Epithelial cell of proximal tubule (primary cell): Measurements from ENCODE around the gene CD163L1. TPM values are rescaled to one million over a fixed set of nuclear protein-coding genes. Genes with fewer than 3 reads are reported as not detected.

Experiments
- DNase-seq: peaks from one replicate; pipeline ENCODE4 v3.0.0-alpha.2; 2011; ENCODE audit warnings: low read depth
- H3K4me3 ChIP-seq: 2 replicates; pipeline ENCODE4 v1.5.1; 2011; ENCODE audit warnings: low read depth, mild to moderate bottlenecking, low read length
- total RNA-seq: library from RNA; depleted of rRNA; stranded (reverse); fragments of >200 nt; gene quantifications from 2 replicates; pipeline ENCODE4 v1.2.3, GENCODE V29; 2015
- TF ChIP-seq, protein P1 (sequence below): conservative IDR thresholded peaks from 2 replicates; pipeline ENCODE4 v1.5.1; 2012; ENCODE audit warnings: low read depth, mild to moderate bottlenecking, low read length

The CD163L1 gene
- 0.12 and 1.7 TPM in 2 replicates for total RNA-seq

DNA sequence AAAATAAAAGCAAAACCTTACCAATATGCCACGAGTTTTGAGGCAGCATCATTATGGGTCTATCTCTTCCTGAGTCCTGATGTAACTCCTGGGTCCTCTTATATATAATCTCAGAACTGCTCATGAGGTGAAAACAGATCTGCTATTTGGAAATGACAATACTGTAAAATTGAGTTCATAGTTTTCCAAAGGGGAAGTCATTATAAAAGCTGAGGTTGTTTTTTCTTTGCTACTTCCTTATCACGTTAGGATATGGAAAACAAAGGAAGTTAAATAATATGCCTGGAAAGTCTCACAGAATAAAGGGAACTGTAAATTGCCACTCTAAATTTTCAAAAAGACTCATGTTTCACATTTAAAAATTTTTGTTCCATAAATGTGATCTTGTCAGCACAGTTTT is at the start of gene CD163L1:
CD163L1 (minus strand) TSS at position 78 of the 400 bp plus-strand sequence; CDS start at position 52, 26 bp downstream.
- TF ChIP-seq, protein P1, sequence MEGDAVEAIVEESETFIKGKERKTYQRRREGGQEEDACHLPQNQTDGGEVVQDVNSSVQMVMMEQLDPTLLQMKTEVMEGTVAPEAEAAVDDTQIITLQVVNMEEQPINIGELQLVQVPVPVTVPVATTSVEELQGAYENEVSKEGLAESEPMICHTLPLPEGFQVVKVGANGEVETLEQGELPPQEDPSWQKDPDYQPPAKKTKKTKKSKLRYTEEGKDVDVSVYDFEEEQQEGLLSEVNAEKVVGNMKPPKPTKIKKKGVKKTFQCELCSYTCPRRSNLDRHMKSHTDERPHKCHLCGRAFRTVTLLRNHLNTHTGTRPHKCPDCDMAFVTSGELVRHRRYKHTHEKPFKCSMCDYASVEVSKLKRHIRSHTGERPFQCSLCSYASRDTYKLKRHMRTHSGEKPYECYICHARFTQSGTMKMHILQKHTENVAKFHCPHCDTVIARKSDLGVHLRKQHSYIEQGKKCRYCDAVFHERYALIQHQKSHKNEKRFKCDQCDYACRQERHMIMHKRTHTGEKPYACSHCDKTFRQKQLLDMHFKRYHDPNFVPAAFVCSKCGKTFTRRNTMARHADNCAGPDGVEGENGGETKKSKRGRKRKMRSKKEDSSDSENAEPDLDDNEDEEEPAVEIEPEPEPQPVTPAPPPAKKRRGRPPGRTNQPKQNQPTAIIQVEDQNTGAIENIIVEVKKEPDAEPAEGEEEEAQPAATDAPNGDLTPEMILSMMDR, result no peak
- DNase-seq, result no peak
- no peak within 1 kb of the TSS for H3K4me3 ChIP-seq

DNA sequence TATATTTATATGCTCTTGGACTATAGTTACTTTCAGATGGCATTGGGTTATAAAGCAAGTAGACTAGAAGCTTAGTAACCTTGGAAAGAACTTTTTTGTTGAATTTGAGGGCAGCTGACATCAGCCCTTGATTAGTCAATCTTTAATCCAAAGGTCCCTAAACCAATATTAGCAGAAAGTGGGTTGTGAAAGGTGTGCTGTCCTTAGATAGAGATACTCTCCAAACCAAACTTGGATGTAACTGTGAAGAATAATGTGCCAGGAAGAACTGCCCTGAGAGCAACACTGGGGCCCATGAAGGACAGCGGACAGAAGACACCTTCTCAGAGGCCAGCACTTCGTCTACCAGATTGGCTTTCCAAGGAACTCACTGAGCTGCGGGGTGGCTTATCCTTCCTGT is 49.1 kb upstream of the CD163L1 start:
- TF ChIP-seq, protein P1, result no peak
- no peak overlapping the region for H3K4me3 ChIP-seq
- no peak for DNase-seq

DNA sequence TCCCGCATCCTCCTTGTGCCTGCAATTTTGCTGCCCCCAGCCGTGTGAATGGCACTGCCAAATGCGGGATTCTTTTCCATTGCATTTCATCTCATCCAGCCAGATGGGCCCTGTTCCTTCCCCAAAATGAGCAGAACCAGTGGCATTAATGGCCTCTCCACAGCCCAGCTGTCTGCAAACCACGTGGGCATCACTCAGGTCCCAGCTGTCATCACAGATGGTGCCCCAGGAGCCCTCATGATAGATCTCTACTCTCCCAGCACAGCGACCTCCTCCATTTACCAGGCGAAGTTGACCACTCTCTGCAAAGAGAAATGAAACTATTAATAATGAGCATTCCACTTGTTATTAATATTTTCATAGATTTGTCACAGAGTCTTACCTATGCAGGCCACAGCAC is 42.6 kb upstream of the CD163L1 start:
- no peak for DNase-seq
- TF ChIP-seq, protein P1, result no peak
- H3K4me3 ChIP-seq, result no peak overlapping the region

DNA sequence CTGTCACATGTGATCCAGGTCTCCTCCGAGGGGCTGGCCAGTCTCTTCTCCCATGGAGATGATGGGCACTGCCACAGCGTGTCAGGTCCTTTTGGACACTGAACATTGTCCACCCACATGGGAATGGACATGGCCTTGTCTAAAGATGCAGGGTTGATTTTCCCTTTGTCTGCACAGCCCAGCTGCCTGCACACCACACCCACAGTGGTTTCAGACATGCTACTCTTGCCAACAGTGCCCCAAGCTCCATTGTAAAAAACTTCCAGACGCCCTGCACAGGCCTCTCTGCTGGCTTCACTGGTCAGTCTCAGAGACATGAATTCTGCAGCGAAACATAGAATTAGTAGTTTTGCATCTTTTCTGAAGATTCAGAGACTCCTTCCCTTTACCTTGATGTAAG is 41.1 kb upstream of the CD163L1 start:
- no peak for DNase-seq

DNA sequence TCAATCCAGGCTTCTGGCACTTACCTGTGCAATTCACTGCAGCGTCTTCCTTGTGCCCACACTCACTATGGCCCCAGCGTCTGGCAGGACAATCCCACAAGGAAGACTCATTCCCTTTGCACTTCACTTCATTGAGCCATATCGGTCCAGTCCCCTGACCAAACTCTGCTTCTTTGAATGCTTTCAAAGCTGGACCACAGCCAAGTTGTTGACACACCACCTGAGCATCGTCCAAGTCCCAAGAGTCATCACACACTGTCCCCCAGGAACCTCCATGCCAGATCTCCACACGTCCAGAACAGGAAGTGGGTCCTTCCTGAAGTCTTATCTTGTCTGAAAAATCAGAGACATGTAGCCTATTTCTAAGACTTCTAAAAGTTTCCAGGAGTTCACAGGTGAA is 39.4 kb upstream of the CD163L1 start:
- TF ChIP-seq, protein P1, result no peak
- no peak overlapping the region for H3K4me3 ChIP-seq
- no peak for DNase-seq

More for the DNA sequence above, 41.1 kb upstream of the CD163L1 start:
- no peak overlapping the region for H3K4me3 ChIP-seq
- TF ChIP-seq, protein P1, result no peak

DNA sequence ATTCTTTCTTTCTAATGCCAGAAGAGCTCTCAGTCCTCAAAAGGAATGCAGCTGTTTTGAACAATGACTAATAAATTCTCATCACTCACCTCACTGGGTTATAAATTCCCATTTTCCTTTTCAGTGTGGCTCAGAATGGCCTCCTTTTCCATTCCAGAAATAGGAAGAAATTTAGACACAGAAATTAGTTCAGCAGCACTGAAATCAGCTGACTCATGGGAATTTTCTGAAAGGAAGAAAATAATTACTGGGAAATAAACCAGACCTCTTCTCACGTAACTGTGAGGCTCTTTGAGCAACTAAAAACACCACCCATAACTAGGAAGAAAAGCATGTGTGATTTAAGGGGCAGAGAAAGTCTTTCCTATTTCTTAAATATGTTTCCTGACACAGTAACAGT is 35.8 kb upstream of the CD163L1 start:
- TF ChIP-seq, protein P1, result no peak
- no peak for DNase-seq
- no peak overlapping the region for H3K4me3 ChIP-seq

DNA sequence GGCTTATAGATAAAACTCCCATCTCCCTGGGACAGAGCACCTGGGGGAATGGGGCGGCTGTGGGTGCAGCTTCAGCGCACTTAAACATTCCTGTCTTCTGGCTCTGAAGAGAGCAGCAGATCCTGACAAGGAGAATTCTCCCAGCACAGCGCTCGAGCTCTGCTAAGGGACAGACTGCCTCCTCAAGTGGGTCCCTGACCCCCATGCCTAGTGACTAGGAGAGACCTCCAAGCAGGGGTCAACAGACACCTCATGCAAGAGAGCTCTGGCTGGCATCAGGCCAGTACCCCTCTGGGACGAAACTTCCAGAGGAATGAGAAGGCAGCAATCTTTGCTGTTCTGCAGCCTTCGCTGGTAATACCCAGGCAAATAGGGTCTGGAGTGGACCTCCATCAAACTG is 28.1 kb upstream of the CD163L1 start:
- DNase-seq, result no peak
- no peak overlapping the region for H3K4me3 ChIP-seq
- TF ChIP-seq, protein P1, result no peak
